Subcutaneous adipose tissue (tissue), 4 donors: Measurements from ENCODE around the gene NAV2. TPM values are rescaled to one million over a fixed set of nuclear protein-coding genes. Genes with fewer than 3 reads are reported as not detected.

ENCODE experiments used
- CTCF ChIP-seq: fragments of 450-650 bp; IDR thresholded peaks from one replicate; pipeline ENCODE4 v1.5.1; 2016; ENCODE audit warnings: low read depth, mild to moderate bottlenecking, control low read depth, antibody characterized with exemption, moderate library complexity
- total RNA-seq, 4 donors: library from RNA; depleted of rRNA; stranded (reverse); fragments of >200 nt; gene quantifications; one replicate each; pipeline ENCODE4 v1.1.0, GENCODE V29; 2016

The NAV2 gene
- total RNA-seq, 4 donors from 2014 or later: 13.6 to 31.5 (median 27.8) TPM

- TF ChIP-seq CTCF: no peak
Measured at GRCh38 chr11:20036626-20037335, 324.1 kb downstream of the NAV2 start.

- no peak for TF ChIP-seq CTCF
Measured at GRCh38 chr11:20037396-20038153, 324.9 kb downstream of the NAV2 start.

GRCh38 chr11:20038412-20038811, 325.8 kb downstream of the NAV2 start:
- TF ChIP-seq CTCF: no peak

GRCh38 chr11:20038972-20039371, 326.3 kb downstream of the NAV2 start:
- TF ChIP-seq CTCF: no peak

- TF ChIP-seq CTCF: no peak
Measured at GRCh38 chr11:20041499-20041898, 328.9 kb downstream of the NAV2 start.

- no peak for TF ChIP-seq CTCF
Measured at GRCh38 chr11:20042045-20042639, 329.5 kb downstream of the NAV2 start.

GRCh38 chr11:20042811-20043341, 330.2 kb downstream of the NAV2 start:
- TF ChIP-seq CTCF: no peak
